Cortex of kidney (tissue), 1 donor: ENCODE results near the gene B4GALNT3.

Experiments used
- DNase-seq: peaks from one replicate; lab custom pipeline; 2025; lab: John Stamatoyannopoulos, UW

The B4GALNT3 gene

DNA sequence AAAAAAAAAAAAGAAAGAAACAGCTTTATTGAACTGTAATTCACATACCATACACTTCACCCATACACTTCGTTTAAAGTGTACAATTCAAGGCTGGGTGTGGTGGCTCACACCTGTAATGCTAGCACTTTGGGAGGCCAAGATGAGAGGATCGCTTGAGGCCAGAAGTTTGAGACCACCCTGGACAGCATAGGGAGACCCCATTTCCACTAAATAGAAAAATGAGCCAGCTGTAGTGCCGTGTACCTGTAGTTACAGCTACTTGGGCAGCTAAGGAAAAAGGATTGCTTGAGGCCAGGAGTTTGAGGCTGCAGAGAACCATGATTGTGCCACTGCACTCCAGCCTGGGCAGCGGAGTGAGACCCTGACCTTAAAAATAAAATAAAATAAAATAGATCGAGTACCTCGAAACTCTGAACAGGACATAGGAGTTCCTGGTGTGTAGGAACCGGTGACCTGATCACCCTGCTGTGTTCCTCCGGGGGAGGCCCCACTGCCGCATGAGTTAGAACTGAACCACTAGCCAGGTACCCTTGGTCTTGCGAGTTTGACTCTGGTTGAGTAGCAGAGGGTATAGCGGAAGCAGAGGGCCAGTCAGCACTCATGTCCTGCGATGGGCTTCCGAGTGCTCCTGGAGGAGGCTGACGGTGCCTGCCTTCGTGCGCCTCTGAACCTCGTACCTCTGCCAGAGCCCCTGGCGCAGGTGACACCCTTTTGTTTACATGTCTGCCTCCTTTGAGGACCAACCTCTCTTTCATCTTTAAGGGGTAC, 80.0 kb downstream of the B4GALNT3 start:
- no peak for DNase-seq

DNA sequence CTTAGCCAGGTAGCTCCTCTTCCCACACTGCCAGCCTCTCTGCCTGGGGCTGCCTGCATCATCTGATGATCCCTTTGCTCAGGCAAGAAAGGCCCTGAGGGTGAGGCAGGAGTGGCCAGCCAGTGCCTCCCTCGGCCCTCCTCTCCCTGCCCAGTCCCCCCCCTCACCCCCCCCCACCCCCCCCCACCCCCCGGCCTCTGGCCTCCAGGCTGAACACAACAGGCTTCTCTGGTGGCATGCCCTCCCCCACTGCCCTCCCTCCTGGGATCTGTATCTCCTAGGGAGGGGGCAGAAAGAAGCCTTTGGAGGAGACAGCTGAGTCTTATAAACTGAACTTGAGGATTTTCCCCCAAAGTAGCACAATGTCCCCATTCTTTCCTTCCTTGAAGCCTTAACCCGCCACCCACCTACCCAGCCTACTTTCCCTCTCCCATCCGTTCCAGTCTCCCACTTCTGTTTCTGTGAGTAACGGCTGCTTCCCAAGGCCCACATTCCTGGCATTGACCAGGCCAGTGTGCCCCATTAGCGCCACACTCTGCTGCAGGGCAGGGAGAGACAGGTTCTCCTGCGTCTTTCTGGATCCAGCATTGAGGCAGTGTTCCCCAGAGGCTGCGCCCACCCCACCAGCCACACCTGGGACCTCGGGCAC, 82.1 kb downstream of the B4GALNT3 start:
- no peak for DNase-seq

- no peak for DNase-seq
Measured at GRCh38 chr12:542395-543113, 82.8 kb downstream of the B4GALNT3 start.

DNA sequence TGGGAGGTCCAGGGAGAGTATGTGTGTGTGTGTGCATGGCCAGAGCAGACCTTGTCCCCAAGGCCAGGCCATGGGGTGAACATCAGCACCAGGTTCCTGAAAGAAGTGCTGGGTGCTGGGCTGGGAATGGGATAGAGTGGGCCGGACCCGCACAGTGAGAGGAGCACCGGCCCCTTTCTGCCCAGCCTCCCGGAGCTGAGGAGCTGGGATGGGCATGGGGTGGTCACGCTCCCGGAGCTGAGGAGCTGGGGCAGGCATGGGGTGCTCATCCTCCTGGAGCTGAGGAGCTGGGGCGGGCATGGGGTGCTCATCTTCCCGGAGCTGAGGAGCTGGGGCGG, 83.3 kb downstream of the B4GALNT3 start:
- no peak for DNase-seq

DNA sequence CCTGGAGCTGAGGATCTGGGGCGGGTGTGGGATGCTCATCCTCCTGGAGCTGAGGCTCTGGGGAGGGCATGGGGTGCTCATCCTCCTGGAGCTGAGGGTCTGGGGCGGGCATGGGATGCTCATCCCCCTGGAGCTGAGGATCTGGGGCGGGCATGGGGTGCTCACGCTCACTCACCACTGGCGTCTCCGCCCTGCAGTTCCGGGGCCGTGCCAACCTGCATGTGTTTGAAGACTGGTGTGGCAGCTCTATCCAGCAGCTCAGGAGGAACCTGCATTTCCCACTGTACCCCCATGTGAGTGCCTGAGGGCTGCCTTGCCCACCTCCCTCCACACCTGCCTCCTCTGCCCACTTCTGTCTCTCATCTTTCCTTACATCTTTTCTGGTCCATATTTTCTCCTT, 84.4 kb downstream of the B4GALNT3 start:
- no peak for DNase-seq

GRCh38 chr12:544941-545635, 85.3 kb downstream of the B4GALNT3 start:
- DNase-seq: no peak

GRCh38 chr12:545835-546234, 86.1 kb downstream of the B4GALNT3 start:
- DNase-seq: no peak

GRCh38 chr12:546265-546919, 86.7 kb downstream of the B4GALNT3 start:
- DNase-seq: no peak

- DNase-seq: no peak
Measured at GRCh38 chr12:546920-547845, 87.4 kb downstream of the B4GALNT3 start.

DNA sequence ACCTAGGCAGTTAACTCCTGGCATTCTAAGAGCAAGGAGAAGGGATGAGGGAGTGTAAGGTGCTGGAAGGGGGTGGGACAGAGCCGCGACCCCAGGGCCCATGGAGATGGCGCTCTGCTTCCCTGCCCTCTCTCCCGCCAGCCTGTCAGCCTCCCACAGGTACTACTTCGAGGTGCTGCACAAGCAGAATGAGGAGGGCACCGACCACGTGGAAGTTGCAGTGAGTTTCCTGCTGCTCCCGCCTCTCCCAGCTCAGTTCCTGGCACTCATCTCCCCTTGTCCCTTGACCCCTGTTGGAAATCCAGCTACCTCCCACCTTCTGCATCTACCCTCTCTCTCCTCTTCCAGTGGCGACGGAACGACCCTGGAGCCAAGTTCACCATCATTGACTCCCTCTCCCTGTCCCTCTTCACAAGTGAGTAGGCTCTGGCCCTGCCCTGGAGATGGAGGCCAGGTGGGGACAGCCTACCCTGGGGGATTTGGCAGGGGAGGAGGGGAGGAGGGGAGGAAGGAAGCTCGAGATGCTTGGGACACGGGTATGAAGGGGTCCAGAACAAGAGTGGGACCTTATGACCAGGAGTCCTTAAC, 88.2 kb downstream of the B4GALNT3 start:
- no peak for DNase-seq

- no peak for DNase-seq
Measured at GRCh38 chr12:549476-550082, 89.8 kb downstream of the B4GALNT3 start.

DNA sequence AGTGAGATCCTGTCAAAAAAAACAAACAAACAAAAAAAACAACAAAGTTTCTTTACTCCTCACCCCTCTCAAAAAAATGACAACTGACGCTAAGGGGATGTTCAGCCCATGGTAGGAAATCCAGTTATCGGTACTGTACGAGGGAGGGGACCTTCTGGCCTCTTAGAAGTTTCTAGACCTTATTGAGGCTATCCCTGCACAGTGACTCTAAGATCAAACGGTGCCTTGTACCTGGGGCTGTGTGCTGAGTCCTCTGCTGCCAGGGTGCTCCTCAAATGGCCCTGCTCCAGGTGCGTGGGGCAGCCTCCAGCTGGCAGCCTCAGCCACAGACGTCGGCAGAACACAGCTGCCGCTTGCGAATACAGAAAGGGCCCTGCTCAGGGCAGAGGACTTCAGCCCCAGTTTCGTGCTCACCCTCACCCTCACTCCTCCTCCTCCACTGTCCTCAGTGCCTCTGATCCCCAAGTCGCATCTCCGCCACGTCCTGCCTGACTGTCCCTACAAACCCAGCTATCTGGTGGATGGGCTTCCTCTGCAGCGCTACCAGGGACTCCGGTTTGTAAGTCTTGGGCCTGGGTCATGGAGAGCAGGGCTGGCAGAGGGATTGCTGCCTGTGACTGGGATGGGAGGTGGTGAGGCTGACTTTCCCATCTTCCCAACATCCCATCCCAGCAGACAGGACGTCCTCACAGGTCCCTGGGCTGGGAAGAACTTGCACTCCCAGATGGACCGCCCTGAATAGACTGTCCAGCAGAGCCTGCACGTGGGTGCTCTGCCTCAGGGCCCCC, 90.9 kb downstream of the B4GALNT3 start:
- DNase-seq: no peak

GRCh38 chr12:552466-552865, 92.7 kb downstream of the B4GALNT3 start:
- no peak for DNase-seq

- no peak for DNase-seq
Measured at GRCh38 chr12:553216-554000, 93.7 kb downstream of the B4GALNT3 start.

GRCh38 chr12:554001-554285, 94.2 kb downstream of the B4GALNT3 start:
- no peak for DNase-seq

- no peak for DNase-seq
Measured at GRCh38 chr12:556498-556897, 96.8 kb downstream of the B4GALNT3 start.

- DNase-seq: no peak
Measured at GRCh38 chr12:558580-558979, 98.8 kb downstream of the B4GALNT3 start.

- DNase-seq: no peak
Measured at GRCh38 chr12:559208-559905, 99.6 kb downstream of the B4GALNT3 start.
